Right atrium auricular region (tissue), 2 donors: Measurements from ENCODE around the gene LAMB1. TPM values are rescaled to one million over a fixed set of nuclear protein-coding genes. Genes with fewer than 3 reads are reported as not detected.
"Not testable (repeated sequence)": the region's sequence is repeated elsewhere in the genome, so short reads cannot be mapped to it uniquely, and the experiment has no call there.

Experiments
- DNase-seq: peaks from one replicate; pipeline ENCODE4 v3.0.0-alpha.2; 2019; ENCODE audit warnings: low spot score
- H3K27ac ChIP-seq, 2 donors: fragments of 200-600 bp; sonication (generic); 1 replicate in 1 of 2; 2 replicates in 1 of 2; pipeline ENCODE4 v1.5.1; 2016 to 2019
- H3K27me3 ChIP-seq, 2 donors: fragments of 200-600 bp; sonication (generic); one replicate each; pipeline versions ENCODE4 v1.5.1 to v1.6.0; 2017 to 2019
- H3K36me3 ChIP-seq: fragments of 200-600 bp; sonication (generic); one replicate; pipeline ENCODE4 v1.5.1; 2016
- H3K4me1 ChIP-seq, 2 donors: fragments of 200-600 bp; sonication (generic); one replicate each; pipeline versions ENCODE4 v1.5.1 to v1.6.0; 2017 to 2019
- H3K4me3 ChIP-seq, 2 donors: fragments of 200-600 bp; sonication (generic); 1 replicate in 1 of 2; 2 replicates in 1 of 2; pipeline ENCODE4 v1.5.1; 2017 to 2019; ENCODE audit warnings: mild to moderate bottlenecking in 1 of 2, moderate library complexity in 1 of 2
- H3K9me3 ChIP-seq, 2 donors: fragments of 200-600 bp; sonication (generic); one replicate each; pipeline ENCODE4 v1.5.1; 2019
- total RNA-seq, 2 donors: library from RNA; depleted of rRNA; stranded (reverse); fragments of >200 nt; gene quantifications; one replicate each; pipeline ENCODE4 v1.1.0, GENCODE V29; 2016
- TF ChIP-seq, protein P1 (sequence below), 2 donors: fragments of 200-600 bp; sonication (generic); IDR thresholded peaks; one replicate each; pipeline ENCODE4 v1.5.1; 2019; ENCODE audit warnings: antibody characterized with exemption in 2 of 2

Gene LAMB1
- total RNA-seq, 2 donors from 2014 or later, result 52.2 to 60.7 TPM

DNA sequence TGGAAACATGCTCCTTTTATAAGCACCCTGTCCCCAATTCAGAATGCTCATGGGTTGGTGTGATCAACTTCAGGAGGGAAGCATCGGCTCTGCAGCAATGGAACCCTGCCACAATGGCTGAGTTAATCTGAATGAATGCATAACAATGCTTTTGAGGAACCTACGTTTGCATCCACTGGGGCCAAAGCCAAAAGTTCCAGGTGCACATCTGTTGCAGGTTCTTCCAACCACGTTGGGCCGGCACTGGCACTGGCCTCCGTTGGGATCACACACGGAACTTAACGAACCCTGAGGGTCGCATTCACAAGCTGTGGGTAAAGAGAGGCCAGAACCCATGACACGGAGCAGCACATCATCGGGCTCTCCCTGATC lies 43.4 kb downstream of the LAMB1 start:
- Histone ChIP-seq H3K9me3 (no peaks in the 10 kb centered on the region), H3K27ac (no peak overlapping the region)
- TF ChIP-seq, protein P1, sequence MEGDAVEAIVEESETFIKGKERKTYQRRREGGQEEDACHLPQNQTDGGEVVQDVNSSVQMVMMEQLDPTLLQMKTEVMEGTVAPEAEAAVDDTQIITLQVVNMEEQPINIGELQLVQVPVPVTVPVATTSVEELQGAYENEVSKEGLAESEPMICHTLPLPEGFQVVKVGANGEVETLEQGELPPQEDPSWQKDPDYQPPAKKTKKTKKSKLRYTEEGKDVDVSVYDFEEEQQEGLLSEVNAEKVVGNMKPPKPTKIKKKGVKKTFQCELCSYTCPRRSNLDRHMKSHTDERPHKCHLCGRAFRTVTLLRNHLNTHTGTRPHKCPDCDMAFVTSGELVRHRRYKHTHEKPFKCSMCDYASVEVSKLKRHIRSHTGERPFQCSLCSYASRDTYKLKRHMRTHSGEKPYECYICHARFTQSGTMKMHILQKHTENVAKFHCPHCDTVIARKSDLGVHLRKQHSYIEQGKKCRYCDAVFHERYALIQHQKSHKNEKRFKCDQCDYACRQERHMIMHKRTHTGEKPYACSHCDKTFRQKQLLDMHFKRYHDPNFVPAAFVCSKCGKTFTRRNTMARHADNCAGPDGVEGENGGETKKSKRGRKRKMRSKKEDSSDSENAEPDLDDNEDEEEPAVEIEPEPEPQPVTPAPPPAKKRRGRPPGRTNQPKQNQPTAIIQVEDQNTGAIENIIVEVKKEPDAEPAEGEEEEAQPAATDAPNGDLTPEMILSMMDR (IDR thresholded peaks at IDR 0.05), result no peak

DNA sequence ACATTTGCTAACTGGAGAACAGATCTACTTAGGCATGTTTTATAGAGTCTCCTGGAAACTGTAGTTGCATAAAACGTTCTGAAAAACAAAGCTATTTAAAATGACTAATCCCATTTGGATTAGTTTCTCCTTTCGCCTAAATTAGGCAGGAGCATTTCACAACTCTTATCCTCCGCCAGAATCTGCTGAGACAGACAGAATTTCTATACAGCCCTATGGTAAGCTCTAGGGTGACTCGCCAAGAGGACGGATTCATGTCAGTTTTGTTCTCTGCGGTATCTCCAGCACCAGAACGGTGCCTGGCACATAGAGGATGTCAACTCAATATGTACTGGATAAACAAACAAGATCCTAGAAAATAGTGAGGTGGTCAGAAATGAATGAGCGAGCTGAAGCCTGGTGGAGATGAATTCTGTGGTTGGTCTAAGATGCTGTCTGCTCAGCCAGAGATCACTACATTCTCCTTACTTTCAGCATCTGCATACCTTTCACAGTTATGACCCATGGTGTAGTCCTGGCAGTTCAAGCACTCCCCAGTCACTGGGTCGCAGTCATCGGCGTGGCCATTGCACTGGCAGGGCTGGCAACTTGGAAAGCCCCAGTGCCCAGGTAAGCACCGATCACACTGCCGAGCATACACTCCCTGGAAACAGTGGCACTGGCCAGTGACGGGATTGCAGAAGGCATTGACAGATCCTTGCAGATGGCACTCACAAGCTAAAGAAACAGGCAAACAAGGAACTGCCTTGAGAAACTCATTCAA lies 44.0 kb downstream of the LAMB1 start:
- peak; percentile 70 for DNase-seq
- Histone ChIP-seq H3K27ac (peak overlapping the region in 1 of 2 donors; percentile 57), H3K9me3 (no peaks in the 10 kb centered on the region), H3K27me3 (no peaks in the 10 kb centered on the region), H3K4me1 (peaks cover 0 to 20% of the 10 kb centered on the region in 2 donors), H3K4me3 (no peak overlapping the region), H3K36me3 (peaks cover 59% of the 10 kb centered on the region)
- TF ChIP-seq, protein P1 (IDR thresholded peaks at IDR 0.05), result no peak

More for the DNA sequence above, 43.4 kb downstream of the LAMB1 start:
- peaks cover 0 to 20% of the 10 kb centered on the region in 2 donors for H3K4me1 ChIP-seq
- no peak overlapping the region for H3K4me3 ChIP-seq
- DNase-seq, result no peak
- no peaks in the 10 kb centered on the region for H3K27me3 ChIP-seq
- peaks cover 59% of the 10 kb centered on the region for H3K36me3 ChIP-seq

DNA sequence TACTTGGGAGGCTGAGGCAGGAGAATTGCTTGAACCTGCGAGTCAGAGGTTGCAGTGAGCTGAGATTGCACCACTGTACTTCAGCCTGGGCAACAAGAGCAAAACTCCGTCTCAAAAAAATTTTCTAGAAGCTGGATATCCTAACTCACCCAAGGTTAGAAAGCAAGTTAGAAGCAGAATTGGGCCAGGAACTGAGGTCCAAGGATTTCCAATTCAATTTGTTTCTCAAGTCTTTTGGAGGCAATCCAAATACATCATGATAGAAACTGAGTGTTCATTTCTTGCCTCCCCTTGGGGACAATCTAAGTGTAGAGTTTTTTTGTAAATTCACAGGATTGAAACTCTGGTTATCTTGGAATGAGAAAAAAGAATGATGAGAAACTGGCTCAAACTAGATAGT lies 45.5 kb downstream of the LAMB1 start:
- Histone ChIP-seq H3K4me3 (no peak overlapping the region), H3K27ac (peak overlapping the region; percentile 57 to 68), H3K36me3 (peaks cover 61% of the 10 kb centered on the region)

DNA sequence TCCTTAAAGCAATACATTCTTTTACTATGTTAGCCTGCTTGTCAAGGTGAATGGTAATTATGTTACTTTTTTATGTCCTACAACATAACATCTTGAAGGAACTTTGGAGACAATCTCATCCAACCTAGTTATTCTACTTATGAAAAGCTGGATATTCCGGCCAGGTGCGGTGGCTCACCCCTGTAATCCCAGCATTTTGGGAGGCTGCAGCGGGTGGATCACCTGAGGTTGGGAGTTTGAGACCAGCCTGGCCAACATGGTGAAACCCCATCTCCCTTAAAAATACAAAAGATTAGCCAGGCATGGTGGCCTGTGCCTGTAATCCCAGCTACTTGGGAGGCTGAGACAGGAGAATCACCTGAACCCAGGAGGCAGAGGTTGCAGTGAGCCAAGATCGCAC lies 46.0 kb downstream of the LAMB1 start:
- Histone ChIP-seq H3K36me3 (peaks cover 60% of the 10 kb centered on the region), H3K27ac (peak overlapping the region; percentile 24 to 57), H3K4me1 (peaks cover 0 to 18% of the 10 kb centered on the region in 2 donors)
- H3K9me3 ChIP-seq, H3K27me3 ChIP-seq, DNase-seq, H3K4me3 ChIP-seq: not testable (repeated sequence)

More for the DNA sequence above, 45.5 kb downstream of the LAMB1 start:
- H3K4me1 ChIP-seq, result peaks cover 0 to 20% of the 10 kb centered on the region in 2 donors
- no peak for DNase-seq
- TF ChIP-seq, protein P1 (IDR thresholded peaks at IDR 0.05), result no peak
- H3K27me3 ChIP-seq, result no peaks in the 10 kb centered on the region
- H3K9me3 ChIP-seq, result no peaks in the 10 kb centered on the region

DNA sequence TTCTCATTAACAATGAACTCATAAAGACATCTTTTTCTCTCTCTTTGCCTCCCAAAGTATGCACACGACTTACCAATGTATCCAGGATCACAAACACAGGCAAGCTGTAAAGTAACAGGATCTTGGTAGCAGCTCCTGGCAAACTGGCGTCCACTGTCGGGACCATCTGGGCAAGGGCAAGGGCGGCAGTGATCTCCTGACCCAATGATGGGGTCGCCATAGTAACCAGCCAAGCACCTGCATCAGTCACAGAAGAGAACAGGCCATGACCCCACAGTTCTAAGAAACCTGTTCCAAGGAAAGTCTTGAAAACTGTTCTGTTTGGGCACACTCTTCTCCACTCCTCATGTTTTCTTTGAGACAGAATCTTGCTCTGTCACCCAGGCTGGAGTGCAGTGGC lies 47.6 kb downstream of the LAMB1 start:
- H3K36me3 ChIP-seq, result peaks cover 64% of the 10 kb centered on the region
- H3K27ac ChIP-seq, result no peak overlapping the region
- no peaks in the 10 kb centered on the region for H3K9me3 ChIP-seq
- no peak for DNase-seq
- H3K4me1 ChIP-seq, result peaks cover 0 to 11% of the 10 kb centered on the region in 2 donors
- TF ChIP-seq, protein P1 (IDR thresholded peaks at IDR 0.05), result no peak
- H3K4me3 ChIP-seq, result no peak overlapping the region
- no peaks in the 10 kb centered on the region for H3K27me3 ChIP-seq

DNA sequence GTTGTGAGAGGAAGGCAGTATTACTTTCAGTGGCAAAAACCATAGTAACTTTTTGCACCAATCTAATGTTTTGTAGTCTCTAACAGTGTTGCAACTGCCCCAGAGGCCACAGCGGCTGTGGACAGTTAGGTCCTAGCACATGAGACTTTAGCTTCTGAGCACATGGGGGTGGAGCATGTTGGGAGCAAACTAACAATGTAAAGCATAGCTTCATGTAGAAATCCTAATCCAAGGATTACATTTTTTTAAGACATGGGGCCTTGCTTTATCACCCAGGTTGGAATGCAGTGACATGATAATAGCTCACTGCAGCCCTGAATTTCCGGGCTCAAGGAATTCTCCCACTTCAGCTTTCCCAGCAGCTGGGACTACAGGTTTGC lies 49.0 kb downstream of the LAMB1 start:
- H3K9me3 ChIP-seq, result no peaks in the 10 kb centered on the region
- H3K27ac ChIP-seq, result no peak overlapping the region
- H3K4me3 ChIP-seq, result no peak overlapping the region
- peaks cover 58% of the 10 kb centered on the region for H3K36me3 ChIP-seq
- H3K4me1 ChIP-seq, result peaks cover 0 to 7% of the 10 kb centered on the region in 2 donors
- H3K27me3 ChIP-seq, result no peaks in the 10 kb centered on the region
- TF ChIP-seq, protein P1 (IDR thresholded peaks at IDR 0.05), result no peak
- no peak for DNase-seq
